ENCODE results near the gene SCUBE1.

DNA sequence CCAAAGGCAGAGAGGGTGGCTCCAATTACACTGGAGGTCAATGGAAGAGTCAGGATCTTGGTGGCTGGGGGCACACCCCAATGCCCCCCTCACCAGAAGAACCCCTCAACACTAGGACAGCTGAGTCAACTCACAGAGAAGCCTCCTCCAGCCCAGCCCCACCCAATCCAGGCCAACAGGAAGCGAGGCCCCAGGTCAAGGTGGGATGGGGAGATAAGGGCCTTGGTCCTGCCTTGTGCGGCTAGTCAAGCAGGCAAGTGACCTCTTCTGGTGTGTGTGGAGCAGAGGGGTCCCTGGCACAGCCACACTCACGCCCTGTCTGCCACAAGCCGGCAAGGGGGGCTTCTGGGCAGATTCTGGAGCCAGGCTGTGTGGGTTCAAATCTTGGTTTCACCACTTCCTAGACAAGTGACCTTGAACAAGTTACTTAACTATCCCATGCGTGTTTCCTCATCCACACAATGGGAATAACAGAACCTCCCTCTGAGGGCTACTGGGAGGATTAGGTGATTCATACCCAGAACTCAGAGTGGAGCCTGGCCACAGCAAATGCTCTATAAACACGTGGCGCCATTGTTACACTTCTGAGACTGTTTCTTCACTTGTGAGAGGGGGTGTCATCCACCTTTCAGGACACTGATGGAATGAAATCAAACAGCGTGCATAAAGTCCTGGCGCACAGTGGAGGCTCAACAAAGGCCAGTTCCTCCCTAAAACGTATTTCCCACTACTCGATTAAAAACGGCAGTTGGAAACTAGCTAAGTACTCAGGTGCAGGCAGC is 159.5 kb downstream of the SCUBE1 start:
- TF ChIP-seq GATA3 (IDR thresholded peaks at IDR 0.05; ENCODE audit: low read depth, low read length) = no peak
- no peak for TF ChIP-seq GATA2 (IDR thresholded peaks at IDR 0.05; ENCODE audit: low read depth, low read length)
